Stimulated activated CD8-positive, alpha-beta memory T cell treated with anti-CD3 and anti-CD28 coated beads, Interleukin-15, amount 100 ng/mL, for 4 hours (primary cell): ENCODE data around the gene RIPOR1.

Source experiments
- DNase-seq, 2 donors: peaks; one replicate each; pipeline ENCODE4 v3.0.0-alpha.2; 2020; ENCODE audit warnings: low read depth in 2 of 2

The RIPOR1 gene

DNA sequence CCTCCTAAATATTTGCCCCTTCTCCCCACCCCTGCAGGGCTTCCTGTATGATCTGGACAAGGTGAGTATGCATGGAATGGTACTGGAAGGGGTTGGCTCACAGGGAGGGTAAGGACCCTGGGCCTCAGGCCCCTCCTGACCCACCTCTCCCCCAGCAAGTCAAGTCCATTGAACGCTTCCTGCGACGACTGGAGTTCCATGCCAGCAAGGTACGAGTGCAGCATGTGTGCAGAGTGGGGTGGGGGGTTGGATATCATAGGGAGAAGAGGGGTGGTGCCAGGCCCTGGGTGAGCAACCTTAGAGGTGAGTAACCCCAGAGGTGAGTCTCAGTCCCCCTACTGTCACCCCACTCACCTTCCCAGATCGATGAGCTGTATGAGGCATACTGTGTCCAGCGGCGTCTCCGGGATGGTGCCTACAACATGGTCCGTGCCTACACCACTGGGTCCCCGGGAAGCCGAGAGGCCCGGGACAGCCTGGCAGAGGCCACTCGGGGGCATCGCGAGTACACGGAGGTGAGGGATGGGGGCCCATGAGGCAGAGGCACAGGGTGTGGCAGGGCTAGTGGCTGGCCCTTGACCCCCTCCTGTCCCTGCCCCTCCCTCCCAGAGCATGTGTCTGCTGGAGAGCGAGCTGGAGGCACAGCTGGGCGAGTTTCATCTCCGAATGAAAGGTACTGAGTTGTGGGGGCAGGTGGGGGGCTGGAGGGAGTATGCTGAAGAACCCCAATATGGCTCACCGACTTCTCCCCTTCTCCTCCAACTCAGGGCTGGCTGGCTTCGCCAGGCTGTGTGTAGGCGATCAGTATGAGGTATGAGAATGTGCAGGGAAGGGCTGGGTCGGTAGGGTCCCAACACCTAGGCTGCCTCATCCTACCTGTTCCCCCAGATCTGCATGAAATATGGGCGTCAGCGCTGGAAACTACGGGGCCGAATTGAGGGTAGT is 11.3 kb downstream of the RIPOR1 start:
- no peak for DNase-seq

DNA sequence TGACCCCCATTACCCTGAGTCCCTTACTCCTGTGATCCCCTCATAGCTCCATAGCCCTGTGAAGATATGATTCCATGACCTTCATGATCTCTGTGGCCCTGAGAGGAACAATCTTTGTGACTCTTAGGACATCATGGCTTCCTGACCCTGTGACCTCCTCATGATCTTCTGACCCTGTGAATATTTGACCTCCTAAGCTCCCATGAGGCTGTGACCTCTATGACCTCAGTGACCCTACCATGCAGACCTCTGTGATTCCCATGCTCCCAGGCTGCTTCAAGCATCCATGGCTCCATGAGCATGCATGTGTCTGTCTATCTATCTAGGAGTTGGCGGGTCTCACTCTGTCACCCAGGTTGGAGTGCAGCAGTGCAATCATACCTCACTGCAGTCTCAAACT is 12.1 kb downstream of the RIPOR1 start:
- DNase-seq = no peak

DNA sequence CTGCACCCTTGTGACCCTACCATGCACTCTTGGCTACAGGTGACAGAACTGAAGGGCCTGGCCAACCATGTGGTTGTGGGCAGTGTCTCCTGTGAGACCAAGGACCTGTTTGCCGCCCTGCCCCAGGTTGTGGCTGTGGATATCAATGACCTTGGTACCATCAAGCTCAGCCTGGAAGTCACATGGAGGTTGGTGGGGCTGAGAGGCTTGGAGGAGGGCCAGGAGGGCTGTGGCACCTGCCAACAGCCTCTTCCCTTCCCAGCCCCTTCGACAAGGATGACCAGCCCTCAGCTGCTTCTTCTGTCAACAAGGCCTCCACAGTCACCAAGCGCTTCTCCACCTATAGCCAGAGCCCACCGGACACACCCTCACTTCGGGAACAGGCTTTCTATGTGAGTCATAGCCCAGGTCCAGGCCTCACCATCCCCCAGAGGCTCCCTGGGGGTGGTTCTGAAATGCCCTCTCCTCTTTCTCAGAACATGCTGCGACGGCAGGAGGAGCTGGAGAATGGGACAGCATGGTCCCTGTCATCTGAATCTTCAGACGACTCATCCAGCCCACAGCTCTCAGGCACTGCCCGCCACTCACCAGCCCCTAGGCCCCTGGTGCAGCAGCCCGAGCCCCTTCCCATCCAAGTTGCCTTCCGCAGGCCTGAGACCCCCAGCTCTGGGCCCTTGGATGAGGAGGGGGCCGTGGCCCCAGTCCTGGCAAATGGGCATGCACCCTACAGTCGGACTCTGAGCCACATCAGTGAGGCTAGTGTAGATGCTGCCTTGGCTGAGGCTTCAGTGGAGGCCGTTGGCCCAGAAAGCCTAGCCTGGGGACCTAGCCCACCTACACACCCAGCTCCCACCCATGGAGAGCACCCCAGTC is 13.0 kb downstream of the RIPOR1 start:
- DNase-seq = no peak

DNA sequence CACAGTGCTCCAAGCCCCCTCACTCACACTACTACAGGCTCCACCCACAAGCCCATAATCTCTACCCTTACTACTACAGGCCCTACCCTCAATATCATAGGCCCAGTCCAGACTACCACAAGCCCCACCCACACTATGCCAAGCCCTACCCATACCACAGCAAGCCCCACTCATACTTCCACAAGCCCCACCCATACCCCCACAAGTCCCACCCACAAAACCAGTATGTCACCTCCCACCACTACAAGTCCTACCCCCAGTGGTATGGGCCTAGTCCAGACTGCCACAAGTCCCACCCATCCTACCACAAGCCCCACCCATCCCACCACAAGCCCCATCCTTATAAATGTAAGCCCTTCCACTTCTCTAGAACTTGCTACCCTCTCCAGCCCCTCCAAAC is 13.8 kb downstream of the RIPOR1 start:
- peak; percentile 35 to 59 for DNase-seq

DNA sequence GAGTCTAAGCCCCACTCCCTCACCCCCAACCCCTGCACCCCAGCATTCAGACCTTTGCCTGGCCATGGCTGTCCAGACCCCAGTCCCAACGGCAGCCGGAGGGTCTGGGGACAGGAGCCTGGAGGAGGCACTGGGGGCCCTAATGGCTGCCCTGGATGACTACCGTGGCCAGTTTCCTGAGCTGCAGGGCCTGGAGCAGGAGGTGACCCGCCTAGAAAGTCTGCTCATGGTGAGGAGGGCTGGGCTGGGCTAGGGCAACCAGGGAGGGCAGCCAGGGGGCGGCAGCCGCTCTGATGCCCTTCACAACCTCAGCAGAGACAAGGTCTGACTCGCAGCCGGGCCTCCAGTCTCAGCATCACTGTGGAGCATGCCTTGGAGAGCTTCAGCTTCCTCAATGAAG is 14.4 kb downstream of the RIPOR1 start:
- no peak for DNase-seq

DNA sequence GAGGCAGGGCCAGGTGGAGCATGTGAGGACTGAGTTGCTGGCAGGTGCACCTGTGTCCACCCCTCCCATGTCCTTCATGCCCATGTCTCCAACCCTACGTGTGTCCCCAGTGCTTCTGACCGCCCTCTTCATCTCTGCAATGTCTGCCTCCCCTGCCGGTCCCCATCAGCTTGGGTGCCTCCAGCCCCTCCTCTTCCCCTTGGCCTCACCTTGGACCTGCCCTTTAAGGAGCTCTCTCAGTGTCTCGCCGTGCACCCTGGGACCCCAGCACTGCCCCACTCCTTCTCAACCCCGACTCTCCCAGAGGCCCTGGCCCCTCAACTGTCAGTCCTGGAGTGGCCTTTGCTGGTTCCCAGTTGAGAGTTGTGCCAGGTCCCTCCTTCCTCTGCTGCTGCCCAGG is 15.0 kb downstream of the RIPOR1 start:
- no peak for DNase-seq

DNA sequence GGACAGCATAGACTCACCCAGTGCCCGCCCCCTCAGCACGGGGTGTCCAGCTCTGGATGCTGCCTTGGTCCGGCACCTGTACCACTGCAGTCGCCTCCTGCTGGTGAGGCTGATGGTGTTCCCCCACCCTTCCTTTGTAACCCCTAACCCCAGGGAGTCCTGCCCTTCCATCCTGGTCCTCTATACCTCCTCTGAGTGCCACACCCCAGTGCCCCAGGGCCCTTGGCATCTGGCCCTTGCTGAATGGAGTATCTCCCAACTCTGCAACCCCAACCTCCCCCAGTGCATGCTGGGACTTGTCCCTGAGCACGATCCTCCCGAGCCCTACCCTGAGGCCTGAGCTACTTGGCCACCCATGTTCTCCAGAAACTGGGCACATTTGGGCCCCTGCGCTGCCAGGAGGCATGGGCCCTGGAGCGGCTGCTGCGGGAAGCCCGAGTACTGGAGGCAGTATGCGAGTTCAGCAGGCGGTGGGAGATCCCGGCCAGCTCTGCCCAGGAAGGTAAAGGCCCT is 15.8 kb downstream of the RIPOR1 start:
- no peak for DNase-seq

DNA sequence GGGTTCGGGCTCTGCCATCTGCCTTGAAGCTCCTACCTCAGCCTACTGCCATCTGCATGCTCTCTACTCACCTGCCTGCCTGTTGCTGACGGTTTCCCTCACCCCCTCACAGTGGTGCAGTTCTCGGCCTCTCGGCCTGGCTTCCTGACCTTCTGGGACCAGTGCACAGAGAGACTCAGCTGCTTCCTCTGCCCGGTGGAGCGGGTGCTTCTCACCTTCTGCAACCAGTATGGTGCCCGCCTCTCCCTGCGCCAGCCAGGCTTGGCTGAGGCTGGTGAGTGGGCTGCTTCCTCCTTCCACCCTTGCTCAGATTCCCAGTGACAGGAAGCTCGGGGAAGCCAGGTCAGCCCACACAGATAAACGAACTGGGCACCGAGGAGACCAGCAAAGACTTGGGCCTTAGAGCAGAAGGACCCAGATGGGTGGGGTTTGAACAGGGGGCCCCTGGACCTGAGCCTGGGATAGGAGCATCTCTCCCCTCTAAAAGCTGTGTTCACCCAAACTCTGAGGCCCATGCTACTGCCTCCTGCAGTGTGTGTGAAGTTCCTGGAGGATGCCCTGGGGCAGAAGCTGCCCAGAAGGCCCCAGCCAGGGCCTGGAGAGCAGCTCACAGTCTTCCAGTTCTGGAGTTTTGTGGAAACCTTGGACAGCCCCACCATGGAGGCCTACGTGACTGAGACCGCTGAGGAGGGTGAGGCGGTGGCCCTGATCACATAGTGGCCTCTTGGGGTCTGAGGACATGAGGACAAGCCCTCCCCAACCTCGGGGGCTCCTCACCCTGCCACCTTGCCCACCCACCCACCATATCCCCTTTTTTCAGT is 16.4 kb downstream of the RIPOR1 start:
- no peak for DNase-seq

DNA sequence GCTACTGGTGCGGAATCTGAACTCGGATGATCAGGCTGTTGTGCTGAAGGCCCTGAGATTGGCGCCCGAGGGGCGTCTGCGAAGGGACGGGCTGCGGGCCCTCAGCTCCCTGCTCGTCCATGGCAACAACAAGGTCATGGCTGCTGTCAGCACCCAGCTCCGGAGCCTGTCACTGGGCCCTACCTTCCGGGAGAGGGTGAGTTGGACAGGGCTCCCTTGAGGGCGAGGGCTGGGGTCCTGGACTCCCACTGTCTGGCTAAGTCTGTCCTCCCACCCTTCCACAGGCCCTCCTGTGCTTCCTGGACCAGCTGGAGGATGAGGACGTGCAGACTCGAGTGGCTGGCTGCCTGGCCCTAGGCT is 17.0 kb downstream of the RIPOR1 start:
- DNase-seq = no peak

DNA sequence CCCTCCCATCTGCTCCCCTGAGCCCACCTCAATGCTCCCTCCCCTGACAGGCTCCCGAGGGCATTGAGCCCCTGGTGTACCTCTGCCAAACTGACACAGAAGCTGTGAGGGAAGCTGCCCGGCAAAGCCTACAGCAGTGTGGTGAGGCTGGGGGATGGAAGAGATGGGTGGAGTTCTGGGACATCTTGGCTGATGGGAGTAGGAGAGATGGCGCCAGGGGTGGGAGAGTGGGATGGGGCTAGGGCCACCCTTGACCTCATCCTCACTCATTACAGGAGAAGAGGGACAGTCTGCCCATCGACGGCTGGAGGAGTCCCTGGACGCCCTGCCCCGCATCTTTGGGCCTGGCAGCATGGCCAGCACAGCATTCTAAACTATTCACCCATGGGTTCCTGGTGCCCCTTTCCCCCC is 17.5 kb downstream of the RIPOR1 start:
- no peak for DNase-seq

DNA sequence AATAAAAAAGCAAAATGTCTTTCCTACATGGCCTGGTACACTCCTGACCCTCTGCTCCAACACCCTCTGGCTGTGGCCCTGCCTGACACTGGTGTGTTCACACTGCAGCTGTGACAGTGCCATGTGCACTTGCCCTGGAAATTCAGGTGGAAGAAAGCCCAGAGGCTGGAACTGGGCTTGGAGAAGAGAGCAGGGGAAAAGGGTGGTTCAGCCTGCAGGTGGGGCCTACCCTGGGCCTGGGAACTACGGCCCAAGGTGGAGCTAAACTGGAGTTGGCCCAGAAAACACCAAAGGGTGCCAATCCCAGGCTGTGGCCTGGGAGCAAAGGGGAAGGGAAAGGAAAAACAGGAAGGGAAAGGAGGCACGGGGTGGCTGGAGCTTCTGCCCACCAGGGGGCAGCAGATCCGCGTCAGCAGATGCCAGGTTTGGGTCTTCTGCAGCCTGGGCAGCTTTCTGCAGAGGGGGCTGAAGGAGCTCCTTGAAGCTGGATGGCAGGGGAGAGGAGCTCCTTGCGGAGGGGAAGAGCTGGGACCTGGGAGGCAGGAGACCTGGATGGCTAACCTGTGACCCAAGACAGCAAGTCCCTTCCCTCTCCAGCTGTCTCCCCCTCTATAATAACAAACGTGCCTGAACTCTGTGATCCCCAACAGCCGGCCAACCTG is 18.3 kb downstream of the RIPOR1 start:
- DNase-seq = peak; percentile 45

DNA sequence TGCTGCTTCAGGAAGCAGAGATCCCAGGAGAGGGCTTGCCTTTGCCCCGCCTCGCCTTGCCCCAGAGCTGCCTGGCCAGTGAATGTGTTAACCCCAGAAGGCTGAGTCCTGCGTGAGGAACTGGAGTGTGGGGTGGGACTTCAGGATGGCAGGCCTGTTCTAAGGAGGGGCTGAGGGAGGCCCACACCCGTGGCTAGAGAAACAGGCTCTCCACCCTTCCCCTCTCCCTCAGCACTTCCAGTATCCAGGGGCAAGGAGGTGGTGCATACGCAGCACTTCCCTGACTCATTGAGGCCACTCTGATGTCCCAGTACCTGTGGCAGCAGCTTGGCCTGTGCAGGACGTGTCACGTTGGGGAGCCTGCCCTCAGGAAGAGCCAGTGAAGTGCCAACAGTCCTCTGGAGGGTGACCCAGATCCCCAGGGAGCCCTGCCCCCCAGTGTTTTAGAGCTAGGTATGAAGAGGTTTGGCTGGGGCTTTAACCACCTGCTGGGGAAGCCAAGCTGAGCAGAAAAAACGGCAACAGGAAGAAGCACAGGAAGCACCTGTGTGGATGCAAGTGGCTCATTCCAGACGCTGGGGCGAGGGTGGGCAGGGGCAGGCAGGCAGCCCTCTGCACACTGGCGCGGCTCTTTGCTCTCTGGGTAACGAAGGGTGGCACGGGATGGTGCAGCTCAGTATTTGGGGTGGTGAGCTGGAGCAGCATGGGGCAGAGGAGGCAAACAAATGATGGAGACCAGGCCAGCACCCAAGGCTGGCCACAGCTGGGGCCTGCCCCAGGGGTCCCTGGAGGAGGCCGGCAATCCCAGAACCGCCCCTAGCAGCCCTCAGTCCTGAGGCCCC is 19.0 kb downstream of the RIPOR1 start:
- DNase-seq = no peak

DNA sequence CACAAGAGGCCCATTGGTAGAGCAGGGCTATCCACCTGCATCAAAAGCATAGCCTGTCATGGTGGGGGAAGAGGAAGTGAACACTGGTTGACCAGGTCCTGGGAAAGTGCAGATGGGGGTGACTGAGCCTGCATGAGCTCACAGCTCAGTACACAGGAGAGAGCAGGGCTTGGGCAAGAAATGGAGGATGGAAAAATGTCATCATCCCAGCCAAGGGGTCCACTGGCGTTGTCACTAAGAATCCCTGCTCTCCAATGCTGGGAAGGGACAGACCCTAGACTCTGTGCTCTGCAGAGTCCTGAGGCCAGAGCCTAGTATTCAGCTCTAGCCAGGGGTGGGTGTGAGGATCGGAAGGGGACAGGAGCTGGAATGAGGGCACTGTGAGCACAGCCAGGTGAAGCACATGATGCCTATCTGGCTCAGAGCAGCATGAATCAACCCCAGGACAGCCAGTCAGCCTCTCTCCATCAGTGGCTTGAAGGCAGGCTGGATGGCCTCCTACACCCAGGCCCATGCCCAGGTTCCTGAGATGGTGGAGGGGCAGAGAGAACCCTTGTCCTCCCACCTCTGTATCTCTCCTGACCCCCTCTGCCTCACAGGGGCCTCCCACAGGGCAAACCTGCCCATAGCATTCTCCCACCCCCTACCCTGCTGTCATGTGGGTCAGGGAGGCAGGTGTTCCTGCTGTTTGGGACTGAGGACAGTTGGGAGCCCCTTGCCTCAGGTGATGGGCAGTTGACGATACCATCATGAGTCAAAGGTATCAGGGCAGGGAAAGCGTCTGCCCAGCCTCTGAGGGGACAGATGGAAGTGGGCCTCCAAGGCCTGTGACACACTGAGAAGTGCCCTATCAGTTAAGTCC is 19.9 kb downstream of the RIPOR1 start:
- no peak for DNase-seq

DNA sequence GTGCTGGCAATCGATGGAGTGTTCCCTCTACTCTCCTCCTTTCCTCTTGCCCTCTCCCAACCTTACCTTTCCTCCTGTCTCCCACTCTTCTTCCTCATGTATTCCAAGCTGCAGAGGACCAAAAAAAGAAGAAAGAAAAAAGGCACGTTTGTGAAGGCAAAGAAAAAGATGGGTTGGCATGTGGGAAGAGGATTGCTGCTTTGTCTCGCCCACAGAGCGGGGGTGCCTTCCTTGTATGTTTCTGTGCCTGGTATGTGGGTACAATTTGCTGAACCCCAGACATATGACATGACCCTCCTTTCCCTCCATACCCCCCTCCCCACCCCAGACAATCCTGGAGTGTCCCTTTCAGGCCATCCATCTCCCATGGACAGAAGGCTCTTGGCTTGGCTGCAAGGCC is 20.6 kb downstream of the RIPOR1 start:
- DNase-seq = no peak

DNA sequence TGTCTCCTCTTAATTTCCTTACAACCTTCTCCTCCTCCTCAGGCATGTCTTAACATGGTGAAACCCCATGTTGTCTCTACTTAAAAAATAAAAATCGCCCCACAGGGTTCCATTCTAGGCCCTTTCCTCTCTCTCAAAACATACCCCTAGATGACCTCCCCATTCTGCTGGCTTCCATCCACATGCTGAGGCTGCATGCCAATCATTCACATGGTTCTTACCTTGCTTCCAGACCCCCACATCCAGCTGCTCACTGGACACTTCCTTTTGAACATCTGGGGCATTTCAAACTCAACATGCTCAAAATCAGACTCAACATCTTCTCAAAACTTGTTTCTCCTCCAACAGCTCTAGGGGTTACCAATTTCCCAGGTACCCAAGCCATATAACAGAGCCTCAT is 21.3 kb downstream of the RIPOR1 start:
- no peak for DNase-seq

DNA sequence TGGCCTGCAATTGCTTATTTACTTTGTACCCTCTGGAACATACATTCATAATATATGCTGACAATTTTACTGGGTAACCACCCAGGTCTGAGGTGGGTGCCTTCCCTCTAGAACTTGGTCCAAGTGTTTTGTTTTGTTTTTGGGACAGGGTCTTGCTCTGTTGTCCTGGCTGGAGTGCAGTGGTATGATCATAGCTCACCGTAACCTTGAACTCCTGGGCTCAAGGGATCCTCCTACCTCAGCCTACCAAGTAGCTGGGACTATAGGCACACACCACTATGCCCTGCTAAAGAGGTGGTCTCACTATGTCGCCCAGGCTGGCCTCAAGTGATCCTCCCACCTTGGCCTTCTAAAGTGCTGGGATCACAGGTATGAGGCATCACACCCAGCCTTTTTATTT is 22.5 kb downstream of the RIPOR1 start:
- DNase-seq = no peak

DNA sequence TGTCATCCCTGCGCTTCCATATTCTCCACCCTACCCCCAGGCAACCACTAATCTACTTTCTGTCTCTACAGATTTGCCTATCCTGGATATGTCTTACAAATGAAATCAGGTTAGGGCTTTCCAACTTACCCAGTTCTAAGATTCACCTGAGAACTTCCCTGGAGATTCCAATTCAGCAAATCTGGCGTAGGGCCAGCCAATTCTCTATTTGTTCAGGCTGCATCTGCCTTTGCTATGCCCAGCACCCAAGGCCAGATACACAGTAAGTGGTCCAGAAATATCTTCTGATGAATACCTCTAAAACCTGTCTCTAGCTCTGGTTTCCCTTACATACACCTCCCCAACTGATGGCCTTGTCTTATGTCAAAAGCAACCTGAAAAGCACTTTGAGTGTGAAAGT is 23.3 kb downstream of the RIPOR1 start:
- no peak for DNase-seq

DNA sequence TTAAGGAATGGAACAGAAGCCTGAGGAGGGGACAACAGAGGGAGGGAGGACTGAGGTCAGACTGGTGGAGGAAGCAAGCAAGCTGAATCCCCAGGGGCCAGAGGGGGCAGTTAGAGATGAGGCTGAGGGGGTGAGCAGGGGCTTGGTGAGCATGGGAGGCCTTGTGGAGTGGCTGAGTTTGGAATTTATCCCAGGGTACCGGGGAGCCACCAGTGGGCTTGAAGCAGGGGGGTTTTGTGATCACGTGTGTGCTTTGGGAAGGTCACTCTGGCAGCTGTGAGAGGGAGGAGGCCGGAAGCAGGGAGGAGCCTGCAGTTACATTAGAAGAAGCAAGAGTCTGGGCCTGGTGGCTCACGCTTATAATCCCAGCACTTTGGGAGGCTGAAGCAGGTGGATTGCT is 23.8 kb downstream of the RIPOR1 start:
- DNase-seq = no peak

DNA sequence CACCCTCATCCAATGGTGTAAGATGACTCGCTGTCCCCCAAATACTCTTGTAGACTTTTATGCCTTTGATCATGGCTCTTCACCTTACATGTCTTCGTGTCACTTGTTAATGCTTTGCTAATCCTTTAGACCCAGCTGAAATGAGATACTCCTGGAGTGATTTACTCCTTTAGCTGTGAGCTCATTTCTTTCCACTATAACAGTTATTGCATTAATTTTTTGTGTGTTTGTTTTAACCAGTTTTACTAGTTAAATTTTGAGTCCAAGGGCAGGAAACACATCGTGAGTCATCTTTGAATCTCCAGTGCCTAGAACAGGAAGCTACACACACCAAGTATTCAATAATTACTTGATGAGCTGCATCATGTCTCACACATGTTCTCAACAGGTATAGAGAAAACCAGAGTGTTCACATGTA is 27.2 kb downstream of the RIPOR1 start:
- no peak for DNase-seq
